GM15510 (cell line): ENCODE measurements around the gene XYLT2.

Experiments
- POLR2A ChIP-seq: IDR thresholded peaks from 3 replicates; pipeline ENCODE4 v1.6.1; 2011; ENCODE audit warnings: borderline replicate concordance; ENCODE audit not compliant: insufficient read length; ENCODE audit errors: extremely low read depth

The XYLT2 gene

GRCh38 chr17:50314456-50315011 is 31.4 kb upstream of the XYLT2 start:
- TF ChIP-seq POLR2A = no peak

- TF ChIP-seq POLR2A = no peak
Measured at GRCh38 chr17:50316016-50316587, 29.8 kb upstream of the XYLT2 start.

GRCh38 chr17:50317121-50317520 is 28.8 kb upstream of the XYLT2 start:
- TF ChIP-seq POLR2A = no peak

- TF ChIP-seq POLR2A = no peak
Measured at GRCh38 chr17:50318501-50319285, 27.2 kb upstream of the XYLT2 start.

GRCh38 chr17:50319306-50320004 is 26.5 kb upstream of the XYLT2 start:
- TF ChIP-seq POLR2A = no peak

- no peak for TF ChIP-seq POLR2A
Measured at GRCh38 chr17:50322271-50322670, 23.7 kb upstream of the XYLT2 start.

GRCh38 chr17:50323060-50323459 is 22.9 kb upstream of the XYLT2 start:
- no peak for TF ChIP-seq POLR2A

- TF ChIP-seq POLR2A = no peak
Measured at GRCh38 chr17:50325906-50326305, 20.0 kb upstream of the XYLT2 start.

- TF ChIP-seq POLR2A = no peak
Measured at GRCh38 chr17:50326831-50327364, 19.0 kb upstream of the XYLT2 start.

- TF ChIP-seq POLR2A = no peak
Measured at GRCh38 chr17:50328363-50329325, 17.3 kb upstream of the XYLT2 start.

GRCh38 chr17:50329716-50330115 is 16.2 kb upstream of the XYLT2 start:
- no peak for TF ChIP-seq POLR2A

GRCh38 chr17:50330151-50330775 is 15.7 kb upstream of the XYLT2 start:
- no peak for TF ChIP-seq POLR2A

GRCh38 chr17:50331085-50331791 is 14.7 kb upstream of the XYLT2 start:
- TF ChIP-seq POLR2A = no peak
